Transverse colon (tissue), 4 donors: ENCODE measurements around the gene DLEU7. TPM values are rescaled to one million over a fixed set of nuclear protein-coding genes. Genes with fewer than 3 reads are reported as not detected.

Experiments
- DNase-seq: peaks from one replicate; pipeline ENCODE4 v3.0.0-alpha.2; 2019
- H3K27ac ChIP-seq, 4 donors: fragments of 200-600 bp; sonication (generic); 2 replicates each; pipeline ENCODE4 v1.5.1; 2016 to 2018; ENCODE audit warnings: inconsistent platforms in 4 of 4
- H3K27me3 ChIP-seq: fragments of 200-600 bp; sonication (generic); 2 replicates; pipeline ENCODE4 v1.5.1; 2017; ENCODE audit warnings: inconsistent platforms
- H3K36me3 ChIP-seq, 4 donors: fragments of 200-600 bp; sonication (generic); 2 replicates each; pipeline ENCODE4 v1.5.1; 2017 to 2019; ENCODE audit warnings: inconsistent platforms in 4 of 4
- H3K4me1 ChIP-seq, 4 donors: fragments of 200-600 bp; sonication (generic); 2 replicates each; pipeline ENCODE4 v1.5.1; 2017 to 2020; ENCODE audit warnings: inconsistent platforms in 4 of 4
- H3K4me3 ChIP-seq, 4 donors: fragments of 200-600 bp; sonication (generic); 1 replicate in 1 of 4; 2 replicates in 3 of 4; pipeline versions ENCODE4 v1.5.1 to v1.6.1; 2017 to 2019; ENCODE audit warnings: inconsistent platforms in 4 of 4
- H3K9me3 ChIP-seq, 2 donors: fragments of 200-600 bp; sonication (generic); 2 replicates each; pipeline ENCODE4 v1.5.1; 2017 to 2019; ENCODE audit warnings: inconsistent platforms in 2 of 2
- CTCF ChIP-seq, 5 experiments: fragments of 200-600 bp in 3 of 5; fragments of 450-650 bp in 2 of 5; sonication (generic) in 3 of 5; IDR thresholded peaks; 1 replicate in 2 of 5; 2 replicates in 3 of 5; pipeline ENCODE4 v1.5.1; 2016 to 2017; ENCODE audit warnings: antibody characterized with exemption in 5 of 5, inconsistent platforms in 3 of 5, mild to moderate bottlenecking in 2 of 5, moderate library complexity in 1 of 5
- EP300 ChIP-seq: sonication (generic); formaldehyde crosslinking; IDR thresholded peaks from one replicate; pipeline ENCODE4 v1.6.1; 2017; ENCODE audit warnings: antibody characterized with exemption, low read depth
- POLR2A ChIP-seq: fragments of 450-650 bp; IDR thresholded peaks from one replicate; pipeline ENCODE4 v1.6.1; 2016; ENCODE audit warnings: antibody characterized with exemption, mild to moderate bottlenecking, moderate library complexity
- POLR2AphosphoS5 ChIP-seq, 3 donors: sonication (generic); formaldehyde crosslinking; IDR thresholded peaks; one replicate each; pipeline ENCODE4 v1.6.1; 2016; ENCODE audit warnings: antibody characterized with exemption in 3 of 3
- WGBS, 2 donors: methylation state at CpG; one replicate each; pipeline ENCODE4 v1.1.5; 2018; ENCODE audit warnings: low coverage in 1 of 2; 5-methylcytosine and 5-hydroxymethylcytosine counted together
- in situ Hi-C, 4 donors: fragments of 200-750 bp; cut with MboI; loops; one replicate each; pipeline versions ENCODE4 v1.15.0 to v1.15.1; 2017; ENCODE audit warnings: low sequenced_read_pairs in 3 of 4, low pct_ligation_motif_present in 1 of 4, low pct_unique_long_range_greater_than_20kb in 1 of 4
- intact Hi-C: fragments of 100-400 bp; cut with DNase I; formaldehyde crosslinking; loops from one replicate; pipeline ENCODE4 v1.15.1; 2023; ENCODE audit warnings: low total_unique reads
- total RNA-seq, 4 donors: library from RNA; depleted of rRNA; stranded (reverse); fragments of >200 nt; gene quantifications; one replicate each; pipeline ENCODE4 v1.1.0, GENCODE V29; 2016

Gene DLEU7
- total RNA-seq, result under 1 TPM in 1 of 4 donors, not detected in 3; 0.16 TPM

DNA sequence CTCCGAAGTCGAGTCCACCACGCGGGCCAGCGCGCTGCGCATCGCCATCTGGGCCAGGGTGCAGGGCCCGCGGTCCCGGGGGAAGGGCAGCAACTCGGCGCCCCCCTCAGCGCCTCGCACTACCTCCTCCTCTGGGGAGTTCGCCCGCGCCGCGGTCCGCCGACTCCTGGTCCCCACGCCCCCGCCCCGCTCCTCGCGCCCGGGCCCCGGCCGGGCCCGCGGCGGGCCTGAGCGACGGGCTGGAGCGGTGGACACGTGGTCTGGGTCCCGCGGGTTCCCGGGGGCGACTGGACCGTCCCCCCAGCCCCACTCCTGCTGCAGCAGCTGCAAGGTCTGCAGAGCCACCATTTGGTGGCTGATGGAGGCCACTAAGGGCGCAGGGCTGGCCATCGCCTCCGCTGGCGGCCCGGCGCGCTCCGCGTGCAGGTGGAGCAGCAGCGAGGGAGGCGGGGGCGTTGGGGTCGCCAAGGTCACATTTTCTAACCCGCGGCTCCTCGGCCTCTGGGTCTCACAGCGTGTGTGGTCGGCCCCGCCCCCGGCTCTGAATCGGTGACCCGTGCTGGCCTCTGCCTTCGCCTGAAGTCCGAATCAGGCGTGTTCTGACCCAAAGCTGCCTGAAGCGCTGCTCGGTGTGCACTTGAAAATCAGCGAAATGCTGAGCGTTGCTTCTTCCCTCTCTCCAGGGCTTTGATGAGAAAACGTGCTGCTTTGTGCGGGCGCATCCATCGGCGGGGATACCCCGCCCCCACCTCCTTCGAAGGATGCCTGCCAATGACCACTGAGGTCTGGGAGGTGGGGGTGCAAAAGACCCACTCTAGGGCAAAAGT lies at the start of gene DLEU7:
Gene DLEU7 (minus strand): TSS at position 436 of the 827 bp plus-strand sequence. CDS start 46 bp downstream, at position 390.
- WGBS, 2 donors, result 62% methylated on average over 47 of the region's 78 CpGs; no CpG with 5 or more reads in 1 of the 2 donors
- DNase-seq, result no peak

DNA sequence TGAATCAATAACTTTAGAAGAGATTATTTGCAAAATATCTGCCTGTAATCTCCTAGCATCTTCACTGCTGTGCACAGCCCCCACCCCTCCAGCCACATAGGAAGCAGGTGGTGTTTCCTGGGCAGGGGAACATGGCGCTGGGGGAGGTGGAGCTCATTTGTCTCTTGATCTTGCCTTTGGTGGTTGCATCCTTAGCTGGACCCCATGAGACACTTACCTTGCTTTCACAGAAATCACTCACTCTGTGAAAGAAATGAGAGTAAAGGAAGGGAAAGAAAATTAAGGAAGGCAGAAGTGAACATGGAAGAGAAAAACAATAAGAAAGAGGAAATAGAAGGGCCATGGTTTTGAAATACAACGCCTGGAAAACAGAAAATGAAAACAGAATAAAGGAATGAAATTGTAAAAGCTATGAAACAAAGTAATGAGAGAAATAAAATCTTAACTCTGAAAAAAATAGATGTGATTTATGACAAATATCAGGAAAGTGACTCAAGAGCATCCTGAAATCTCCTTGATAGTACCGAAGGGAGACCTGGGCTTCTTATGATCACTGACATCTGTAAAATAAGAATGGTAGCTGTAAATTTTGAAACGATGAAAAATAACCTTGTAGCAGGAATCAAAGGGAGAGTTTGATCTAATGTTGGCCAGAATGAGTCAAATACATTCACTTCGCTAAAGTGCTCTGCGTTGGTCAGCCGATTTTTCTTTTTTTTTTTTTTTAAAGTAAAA lies 48.9 kb upstream of the DLEU7 start:
- DNase-seq, result peak; percentile 40
- Histone ChIP-seq H3K4me1 (peaks cover 0 to 3% (median 0%) of the 10 kb centered on the region in 4 donors), H3K27me3 (no peaks in the 10 kb centered on the region), H3K4me3 (no peak overlapping the region), H3K27ac (peak overlapping the region in 3 of 4 donors; percentile 19 to 59 (median 41)), H3K36me3 (no peaks in the 10 kb centered on the region), H3K9me3 (no peaks in the 10 kb centered on the region)
- in situ Hi-C loops, result no loop called here
- TF ChIP-seq EP300 (no peak), POLR2AphosphoS5 (IDR thresholded peaks at IDR 0.05) (no peak), CTCF (IDR thresholded peaks at IDR 0.05) (no peak), POLR2A (no peak)
- WGBS, 2 donors, result 68 to 70% methylated on average over 6 to 7 of the region's 7 CpGs
- intact Hi-C loops, result no loop called here

More for the DNA sequence above, at the start of gene DLEU7:
- peaks cover 18% of the 10 kb centered on the region for H3K27me3 ChIP-seq
- H3K27ac ChIP-seq, result no peak within 1 kb of the TSS
- peaks cover 0 to 9% (median 0%) of the 10 kb centered on the region in 4 donors for H3K4me1 ChIP-seq
- in situ Hi-C loops, result no loop called here
- peak within 1 kb of the TSS in 3 of 4 donors; percentile 2 to 29 (median 22) for H3K4me3 ChIP-seq
- intact Hi-C loops, result no loop called here
- TF ChIP-seq CTCF (IDR thresholded peaks at IDR 0.05) (no peak), POLR2AphosphoS5 (IDR thresholded peaks at IDR 0.05) (no peak), EP300 (no peak), POLR2A (no peak)
- H3K36me3 ChIP-seq, result no peaks in the 10 kb centered on the region
- H3K9me3 ChIP-seq, result no peaks in the 10 kb centered on the region

DNA sequence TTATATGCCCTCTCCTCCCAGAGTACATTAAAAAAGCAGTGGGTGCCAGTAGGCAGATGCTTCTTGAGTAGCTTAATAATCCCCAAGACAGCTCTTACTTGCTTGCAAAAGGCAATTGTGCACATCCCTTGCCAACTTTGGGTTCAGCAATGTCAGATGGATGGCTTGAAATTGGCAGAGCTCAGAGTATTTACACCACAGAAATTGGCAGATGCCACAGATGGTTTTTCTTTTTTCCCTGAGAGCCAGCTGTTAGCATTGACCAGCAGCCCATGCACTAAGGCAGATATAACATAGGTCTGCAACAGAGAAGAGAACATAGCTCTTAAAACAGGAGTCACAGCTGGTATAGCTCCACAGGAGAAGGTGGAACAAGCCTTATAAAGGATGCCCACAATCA lies 47.7 kb upstream of the DLEU7 start:
- H3K27ac ChIP-seq, result no peak overlapping the region
- H3K36me3 ChIP-seq, result no peaks in the 10 kb centered on the region
- no peaks in the 10 kb centered on the region for H3K9me3 ChIP-seq
- peaks cover 0 to 3% (median 0%) of the 10 kb centered on the region in 4 donors for H3K4me1 ChIP-seq
- in situ Hi-C loops (no loop called here), intact Hi-C loops (no loop called here)
- H3K4me3 ChIP-seq, result no peak overlapping the region
- no peaks in the 10 kb centered on the region for H3K27me3 ChIP-seq
- DNase-seq, result no peak
- TF ChIP-seq CTCF (IDR thresholded peaks at IDR 0.05), result no peak
- TF ChIP-seq POLR2AphosphoS5 (IDR thresholded peaks at IDR 0.05), result no peak
- no peak for TF ChIP-seq POLR2A
- TF ChIP-seq EP300, result no peak

DNA sequence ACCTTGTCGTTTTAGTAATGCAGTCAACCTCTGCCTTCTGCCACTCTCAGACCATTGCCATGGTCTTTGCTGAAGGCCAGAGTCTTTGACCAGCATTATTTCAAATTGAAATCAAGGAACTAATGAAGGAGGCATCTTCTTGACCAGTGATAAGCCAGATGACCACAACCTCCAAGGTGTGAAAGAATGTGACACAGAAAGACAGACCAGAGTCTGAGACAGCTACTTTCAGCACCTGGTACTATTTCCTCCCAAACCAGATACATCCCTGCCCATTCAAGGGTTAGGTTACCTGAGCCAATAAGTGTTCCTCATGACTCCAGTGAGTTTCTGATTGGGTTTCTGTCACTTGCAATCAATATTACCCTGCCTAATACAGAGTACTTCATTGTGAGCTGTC lies 45.8 kb upstream of the DLEU7 start:
- H3K27ac ChIP-seq, result no peak overlapping the region
- no peak for TF ChIP-seq CTCF (IDR thresholded peaks at IDR 0.05)
- no peak for TF ChIP-seq EP300
- no peak for TF ChIP-seq POLR2AphosphoS5 (IDR thresholded peaks at IDR 0.05)
- TF ChIP-seq POLR2A, result no peak
- H3K4me1 ChIP-seq, result peaks cover 0 to 3% (median 0%) of the 10 kb centered on the region in 4 donors
- 55 to 80% methylated on average over 1 of the region's 1 CpG for WGBS, 2 donors
- no peaks in the 10 kb centered on the region for H3K9me3 ChIP-seq
- no peak overlapping the region for H3K4me3 ChIP-seq
- DNase-seq, result no peak
- H3K27me3 ChIP-seq, result no peaks in the 10 kb centered on the region
- intact Hi-C loops, result no loop called here
- in situ Hi-C loops, result no loop called here
- no peaks in the 10 kb centered on the region for H3K36me3 ChIP-seq
